ENCODE measurements around the gene TOP2B. TPM values are rescaled to one million over a fixed set of nuclear protein-coding genes. Genes with fewer than 3 reads are reported as not detected.

TOP2B gene
- polyA plus RNA-seq, 2 of the 4 experiments (the other 2 are of a cell fraction) = 65.8 to 95.7 TPM

- TF ChIP-seq EP300 (IDR thresholded peaks at IDR 0.05) = no peak
- TF ChIP-seq FOSB (CRISPR knock-in tag; IDR thresholded peaks at IDR 0.05) = no peak
- TF ChIP-seq RAD21 (conservative IDR thresholded peaks at IDR 0.05 in 1 of 2, IDR thresholded peaks at IDR 0.05 in 1 of 2) = no peak
- TF ChIP-seq ZNF302 (CRISPR knock-in tag; IDR thresholded peaks at IDR 0.05) = no peak
- no peak for TF ChIP-seq NR3C1 (IDR thresholded peaks at IDR 0.05)
- no peak for TF ChIP-seq SMC3 (IDR thresholded peaks at IDR 0.05)
- TF ChIP-seq BCL3 (IDR thresholded peaks at IDR 0.05) = no peak
- TF ChIP-seq NFE2L2 (conservative IDR thresholded peaks at IDR 0.05; ENCODE audit: low read length) = no peak
- TF ChIP-seq TFCP2L1 (CRISPR knock-in tag; IDR thresholded peaks at IDR 0.05) = no peak
- no peak for TF ChIP-seq PHF8 (IDR thresholded peaks at IDR 0.05; ENCODE audit: borderline replicate concordance, low read depth)
- TF ChIP-seq ATOH8 (CRISPR knock-in tag; IDR thresholded peaks at IDR 0.05; ENCODE audit: low read depth) = no peak
- no peak for TF ChIP-seq RCOR1 (IDR thresholded peaks at IDR 0.05; ENCODE audit: low read depth, low read length)
- no peak for TF ChIP-seq USF2 (IDR thresholded peaks at IDR 0.05)
- no peak for TF ChIP-seq FOSL2 (IDR thresholded peaks at IDR 0.05)
- no peak for TF ChIP-seq FOSL2 (CRISPR knock-in tag; IDR thresholded peaks at IDR 0.05)
- TF ChIP-seq SREBF2 (IDR thresholded peaks at IDR 0.05) = no peak
- TF ChIP-seq JUN (IDR thresholded peaks at IDR 0.05) = no peak
- TF ChIP-seq RNF2 (IDR thresholded peaks at IDR 0.05; ENCODE audit: borderline replicate concordance, low read depth) = no peak
- ATAC-seq (no peak), DNase-seq (ENCODE audit: low read depth in 1 of 2, low spot score in 1 of 2) (no peak), FAIRE-seq (no peak)
- H3K9me3 ChIP-seq = no peaks in the 10 kb centered on the region
- no peak overlapping the region for H3K4me2 ChIP-seq
- peak overlapping the region in 1 of 2 experiments; percentile 97; a peak in 3 of 6 replicates for H3K27ac ChIP-seq
- CTCF ChIA-PET = interaction anchor here (0.8 to 6.4 kb wide), 4 partner anchors 8 to 623 kb away, joined by 3 to 45 read pairs (median 6); no protein-coding TSS in a partner anchor
- 95% methylated on average over 6 of the region's 6 CpGs for WGBS (ENCODE audit: missing lambda C conversion rate)
- H3K4me3 ChIP-seq = no peak overlapping the region
- POLR2A ChIA-PET = interaction anchor here (1.2 kb wide), 1 partner anchor 158 kb away, joined by 4 read pairs; the partner anchor contains the start of gene RARB
- H3K4me1 ChIP-seq = peaks cover 63% of the 10 kb centered on the region
Observed at GRCh38 chr3:25586167-25586505, 78.6 kb downstream of the TOP2B start.

- Histone ChIP-seq H3K9me3 (no peaks in the 10 kb centered on the region), H3K4me2 (no peak overlapping the region), H3K27ac (peak overlapping the region; percentile 87 to 97), H3K4me1 (peaks cover 68% of the 10 kb centered on the region), H3K4me3 (no peak overlapping the region)
- TF ChIP-seq RNF2 (IDR thresholded peaks at IDR 0.05; ENCODE audit: borderline replicate concordance, low read depth) = no peak
- no peak for TF ChIP-seq KDM5A (IDR thresholded peaks at IDR 0.05)
- no peak for TF ChIP-seq EHMT2 (IDR thresholded peaks at IDR 0.05; ENCODE audit: low read depth)
- TF ChIP-seq MAZ (IDR thresholded peaks at IDR 0.05; ENCODE audit: borderline replicate concordance, low read depth, low read length) = no peak
- TF ChIP-seq TFCP2L1 (CRISPR knock-in tag; IDR thresholded peaks at IDR 0.05) = no peak
- TF ChIP-seq FOSB (CRISPR knock-in tag; IDR thresholded peaks at IDR 0.05) = no peak
- no peak for TF ChIP-seq NR3C1 (IDR thresholded peaks at IDR 0.05)
- no peak for TF ChIP-seq HEYL (CRISPR knock-in tag; IDR thresholded peaks at IDR 0.05)
- no peak for TF ChIP-seq HOXB13 (CRISPR knock-in tag; IDR thresholded peaks at IDR 0.05; ENCODE audit: low read depth)
- no peak for TF ChIP-seq CTCF (IDR thresholded peaks at IDR 0.05)
- TF ChIP-seq BCL3 (IDR thresholded peaks at IDR 0.05) = no peak
- ChIA-PET POLR2A (interaction anchor here (0.7 to 1.6 kb wide), 4 partner anchors 8 to 158 kb away, joined by 3 to 6 read pairs (median 4); partner anchors contain the start of gene RARB), CTCF (interaction anchor here (0.8 to 6.4 kb wide), 5 partner anchors 9 to 623 kb away, joined by 3 to 45 read pairs (median 3); no protein-coding TSS in a partner anchor)
- FAIRE-seq = no peak
- no peak for ATAC-seq
- WGBS (ENCODE audit: missing lambda C conversion rate) = 89% methylated on average over 14 of the region's 14 CpGs
- no peak for DNase-seq (ENCODE audit: low read depth in 1 of 2, low spot score in 1 of 2)
Observed at GRCh38 chr3:25585361-25586166, 79.1 kb downstream of the TOP2B start.

Measured in A549 (cell line).